H9 (cell line): ENCODE results near the gene FREM1. TPM values are rescaled to one million over a fixed set of nuclear protein-coding genes. Genes with fewer than 3 reads are reported as not detected.

Experiments used
- DNase-seq: peaks from one replicate; pipeline ENCODE4 v3.0.0-alpha.2; 2017
- H2AFZ ChIP-seq: one replicate; pipeline ENCODE4 v1.6.1; 2013; ENCODE audit warnings: mild to moderate bottlenecking, low read length, control low read depth, moderate library complexity
- H2AK5ac ChIP-seq: 2 replicates; pipeline ENCODE4 v1.6.1; 2013; ENCODE audit warnings: low read length, control low read depth, mixed read lengths; ENCODE audit not compliant: insufficient read length
- H2BK120ac ChIP-seq: one replicate; pipeline ENCODE4 v1.6.1; 2013; ENCODE audit warnings: low read depth, mild to moderate bottlenecking, low read length, control low read depth, inconsistent platforms; ENCODE audit not compliant: poor library complexity, severe bottlenecking
- H2BK12ac ChIP-seq: 2 replicates; pipeline ENCODE4 v1.6.1; 2013; ENCODE audit warnings: low read length, control low read depth, mixed read lengths, low read depth; ENCODE audit not compliant: insufficient read length
- H2BK15ac ChIP-seq: 2 replicates; pipeline ENCODE4 v1.6.1; 2013; ENCODE audit warnings: low read depth, low read length, control low read depth
- H2BK20ac ChIP-seq: one replicate; pipeline ENCODE4 v1.6.1; 2013; ENCODE audit warnings: low read depth, mild to moderate bottlenecking, low read length, control low read depth, inconsistent platforms; ENCODE audit not compliant: poor library complexity, severe bottlenecking
- H2BK5ac ChIP-seq: 2 replicates; pipeline ENCODE4 v1.6.1; 2013; ENCODE audit warnings: low read length, control low read depth, mixed read lengths; ENCODE audit not compliant: insufficient read length
- H3K14ac ChIP-seq: 2 replicates; pipeline ENCODE4 v1.6.1; 2013; ENCODE audit warnings: low read length, control low read depth; ENCODE audit not compliant: insufficient read depth
- H3K18ac ChIP-seq: 2 replicates; pipeline ENCODE4 v1.6.1; 2013; ENCODE audit warnings: low read depth, mild to moderate bottlenecking, mixed read lengths, low read length, control low read depth; ENCODE audit not compliant: insufficient read length
- H3K23ac ChIP-seq: 2 replicates; pipeline ENCODE4 v1.6.1; 2013; ENCODE audit warnings: low read length, control low read depth, mixed read lengths, low read depth; ENCODE audit not compliant: insufficient read length
- H3K23me2 ChIP-seq: 2 replicates; pipeline ENCODE4 v1.6.1; 2013; ENCODE audit warnings: low read depth, mild to moderate bottlenecking, mixed read lengths, low read length, control low read depth; ENCODE audit not compliant: insufficient read length, poor library complexity, severe bottlenecking
- H3K27ac ChIP-seq: 2 replicates; pipeline ENCODE4 v1.5.1; 2013; ENCODE audit warnings: low read length, control low read depth, mixed read lengths, low read depth; ENCODE audit not compliant: insufficient read length
- H3K27me3 ChIP-seq: 2 replicates; pipeline ENCODE4 v1.6.1; 2013; ENCODE audit warnings: low read length, control low read depth, inconsistent platforms; ENCODE audit not compliant: insufficient read depth
- H3K4ac ChIP-seq: 2 replicates; pipeline ENCODE4 v1.6.1; 2013; ENCODE audit warnings: low read depth, mild to moderate bottlenecking, control low read depth, inconsistent platforms, low read length, moderate library complexity
- H3K4me1 ChIP-seq: 2 replicates; pipeline ENCODE4 v1.6.1; 2013; ENCODE audit warnings: low read length, control low read depth, inconsistent platforms; ENCODE audit not compliant: insufficient read depth
- H3K4me2 ChIP-seq: 2 replicates; pipeline ENCODE4 v1.6.1; 2013; ENCODE audit warnings: low read length, control low read depth, mixed read lengths; ENCODE audit not compliant: insufficient read length, insufficient read depth
- H3K56ac ChIP-seq: 2 replicates; pipeline ENCODE4 v1.6.1; 2013; ENCODE audit warnings: low read depth, mild to moderate bottlenecking, mixed read lengths, low read length, control low read depth; ENCODE audit not compliant: insufficient read length
- H3K79me1 ChIP-seq: 2 replicates; pipeline ENCODE4 v1.6.1; 2013; ENCODE audit warnings: low read depth, mild to moderate bottlenecking, moderate library complexity, low read length, control low read depth, inconsistent platforms; ENCODE audit not compliant: insufficient read depth, poor library complexity, severe bottlenecking
- H3K79me2 ChIP-seq: 2 replicates; pipeline ENCODE4 v1.6.1; 2013; ENCODE audit warnings: low read length, control low read depth, inconsistent platforms; ENCODE audit not compliant: insufficient read depth
- H3K9ac ChIP-seq: 2 replicates; pipeline ENCODE4 v1.6.1; 2013; ENCODE audit warnings: low read length, control low read depth, mixed read lengths; ENCODE audit not compliant: insufficient read length; ENCODE audit errors: extremely low read depth
- H3K9me3 ChIP-seq: one replicate; pipeline ENCODE4 v1.6.1; 2013; ENCODE audit warnings: low read depth, low read length, inconsistent platforms; ENCODE audit not compliant: control insufficient read depth
- H3T11ph ChIP-seq: one replicate; pipeline ENCODE4 v1.6.1; 2013; ENCODE audit warnings: mild to moderate bottlenecking, low read length, control low read depth, inconsistent platforms
- H4K20me1 ChIP-seq: one replicate; pipeline ENCODE4 v1.6.1; 2013; ENCODE audit not compliant: control insufficient read depth, insufficient read length, insufficient read depth
- H4K5ac ChIP-seq: 2 replicates; pipeline ENCODE4 v1.6.1; 2013; ENCODE audit warnings: low read depth, mild to moderate bottlenecking, mixed read lengths, low read length, control low read depth; ENCODE audit not compliant: insufficient read length
- H4K8ac ChIP-seq: replicated peaks from 2 replicates; pipeline ENCODE4 v1.6.1; 2013; ENCODE audit warnings: low read length, control low read depth, mixed read lengths, low read depth; ENCODE audit not compliant: insufficient read length
- H4K91ac ChIP-seq: 2 replicates; pipeline ENCODE4 v1.6.1; 2013; ENCODE audit warnings: low read depth, mild to moderate bottlenecking, moderate library complexity, mixed read lengths, low read length, control low read depth; ENCODE audit not compliant: insufficient read length
- H3K27ac Mint-ChIP-seq, 3 experiments: 2 replicates in 2 of 3; 3 replicates in 1 of 3; pipeline ENCODE4 v1.8.0; 2020 to 2021; ENCODE audit warnings: mixed read lengths in 3 of 3, mild to moderate bottlenecking in 1 of 3, moderate library complexity in 1 of 3
- H3K27me3 Mint-ChIP-seq: 2 replicates; pipeline ENCODE4 v1.8.0; 2021; ENCODE audit warnings: low read depth, mild to moderate bottlenecking, moderate library complexity, mixed read lengths
- H3K36me3 Mint-ChIP-seq, 3 experiments: 2 replicates in 2 of 3; 3 replicates in 1 of 3; pipeline ENCODE4 v1.8.0; 2020 to 2021; ENCODE audit warnings: low read depth in 3 of 3, mixed read lengths in 3 of 3; ENCODE audit not compliant: insufficient read depth in 1 of 3
- H3K4me1 Mint-ChIP-seq, 2 experiments: 2 replicates each; pipeline ENCODE4 v1.8.0; 2020; ENCODE audit warnings: mixed read lengths in 2 of 2
- H3K4me3 Mint-ChIP-seq, 2 experiments: 2 replicates in 1 of 2; 3 replicates in 1 of 2; pipeline ENCODE4 v1.8.0; 2020 to 2021; ENCODE audit warnings: mild to moderate bottlenecking in 2 of 2, mixed read lengths in 2 of 2, moderate library complexity in 1 of 2
- H3K9me3 Mint-ChIP-seq, 2 experiments: 2 replicates in 1 of 2; 3 replicates in 1 of 2; pipeline ENCODE4 v1.8.0; 2020; ENCODE audit warnings: mild to moderate bottlenecking in 2 of 2, mixed read lengths in 2 of 2, moderate library complexity in 1 of 2
- CTCF ChIP-seq: fragments of 200-600 bp; sonication (generic); conservative IDR thresholded peaks from 3 replicates; pipeline ENCODE4 v1.8.0; 2021; ENCODE audit warnings: antibody characterized with exemption, mild to moderate bottlenecking
- WGBS: extraction: QIAGEN DNeasy Blood & Tissue Kit; methylation state at CpG from one replicate; pipeline ENCODE4 v1.1.7; 2013; ENCODE audit warnings: missing lambda C conversion rate, low lambda C conversion rate, mixed read lengths; ENCODE audit not compliant: insufficient read length; ENCODE audit errors: extremely low coverage; 5-methylcytosine and 5-hydroxymethylcytosine counted together
- total RNA-seq: library from RNA; stranded (reverse); gene quantifications from 2 replicates; pipeline ENCODE4 v1.2.1, GENCODE V29; 2021

FREM1 gene
- total RNA-seq, 1 experiment from 2014 or later = 0.44 TPM

DNA sequence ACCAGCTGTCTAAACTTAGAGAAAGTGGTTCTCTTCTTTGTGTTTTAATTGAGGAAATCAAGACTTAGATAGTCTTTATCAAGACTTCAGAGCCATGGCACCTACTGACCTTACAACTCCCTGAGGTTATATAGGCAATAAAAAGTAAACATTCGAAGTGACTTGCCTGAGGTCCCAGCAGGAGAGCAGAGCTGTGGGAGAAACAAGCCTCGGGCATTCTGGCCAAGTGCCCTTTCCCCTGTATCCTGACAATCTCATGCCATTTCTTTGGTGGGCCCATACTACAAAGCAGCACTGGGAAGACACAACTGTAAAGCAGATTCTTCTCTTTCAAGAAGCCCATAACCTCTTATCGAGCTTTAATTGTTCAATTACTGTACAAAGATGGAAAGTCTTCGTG lies 23.1 kb downstream of the FREM1 start:
- no peaks in the 10 kb centered on the region for H3K27me3 Mint-ChIP-seq
- Histone ChIP-seq H3K27me3 (no peaks in the 10 kb centered on the region), H3K9ac (no peak overlapping the region), H3K14ac (no peak overlapping the region), H4K91ac (no peak overlapping the region), H2AFZ (no peak overlapping the region), H2AK5ac (no peak overlapping the region), H4K20me1 (no peaks in the 10 kb centered on the region), H4K8ac (no peak overlapping the region), H3T11ph (no peak overlapping the region), H2BK120ac (no peak overlapping the region), H2BK20ac (no peak overlapping the region), H3K4me1 (no peaks in the 10 kb centered on the region; the same call in 1 of the 2 replicates), H3K23me2 (no peaks in the 10 kb centered on the region), H3K79me1 (no peaks in the 10 kb centered on the region), H2BK15ac (no peak overlapping the region), H3K9me3 (no peaks in the 10 kb centered on the region), H2BK5ac (no peak overlapping the region), H2BK12ac (no peak overlapping the region), H3K79me2 (no peaks in the 10 kb centered on the region), H3K23ac (no peak overlapping the region), H3K27ac (no peak overlapping the region), H4K5ac (no peak overlapping the region), H3K56ac (no peak overlapping the region), H3K4me2 (no peak overlapping the region), H3K4ac (no peak overlapping the region), H3K18ac (no peak overlapping the region)
- no peak for DNase-seq
- no peak for TF ChIP-seq CTCF
- H3K9me3 Mint-ChIP-seq = no peaks in the 10 kb centered on the region
- no peak overlapping the region for H3K4me3 Mint-ChIP-seq
- peaks cover 21 to 26% of the 10 kb centered on the region in 2 experiments for H3K4me1 Mint-ChIP-seq
- WGBS = no CpG with 5 or more reads among the region's 4 CpGs
- 0 out of 7 replicates have a peak, but pooled peaks cover 0 to 3% (median 0%) of the 10 kb centered on the region in 3 experiments for H3K36me3 Mint-ChIP-seq
- no peak overlapping the region for H3K27ac Mint-ChIP-seq
